CD4-positive, alpha-beta T cell treated with Interleukin-12 subunit alpha and Interleukin-12 subunit beta, for 1 hour (primary cell): ENCODE data around the gene DALRD3.

Experiments
- DNase-seq: peaks from one replicate; pipeline ENCODE4 v3.0.0-alpha.2; 2020

Gene DALRD3

GRCh38 chr3:48974076-48974864 is 44.1 kb downstream of the DALRD3 start:
- no peak for DNase-seq

DNA sequence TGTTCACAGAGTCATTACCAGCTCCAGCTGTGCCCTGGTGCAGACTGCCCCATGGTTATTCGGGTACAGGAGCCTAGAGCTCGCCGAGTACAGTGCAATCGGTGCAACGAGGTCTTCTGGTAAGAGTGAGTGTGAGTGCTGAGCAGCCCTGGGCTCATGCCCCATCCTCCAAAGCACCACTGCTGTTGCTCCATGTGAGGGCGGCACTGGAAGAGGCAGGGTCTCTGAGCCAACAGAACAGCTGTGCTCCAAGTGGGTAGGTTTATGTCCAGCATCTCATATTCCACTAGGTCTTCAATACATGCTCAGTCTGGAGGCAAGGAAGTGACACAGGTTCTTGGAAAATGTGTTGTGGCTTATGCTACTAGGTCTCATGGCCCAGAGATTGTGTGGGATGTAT is 47.8 kb downstream of the DALRD3 start:
- DNase-seq: no peak

DNA sequence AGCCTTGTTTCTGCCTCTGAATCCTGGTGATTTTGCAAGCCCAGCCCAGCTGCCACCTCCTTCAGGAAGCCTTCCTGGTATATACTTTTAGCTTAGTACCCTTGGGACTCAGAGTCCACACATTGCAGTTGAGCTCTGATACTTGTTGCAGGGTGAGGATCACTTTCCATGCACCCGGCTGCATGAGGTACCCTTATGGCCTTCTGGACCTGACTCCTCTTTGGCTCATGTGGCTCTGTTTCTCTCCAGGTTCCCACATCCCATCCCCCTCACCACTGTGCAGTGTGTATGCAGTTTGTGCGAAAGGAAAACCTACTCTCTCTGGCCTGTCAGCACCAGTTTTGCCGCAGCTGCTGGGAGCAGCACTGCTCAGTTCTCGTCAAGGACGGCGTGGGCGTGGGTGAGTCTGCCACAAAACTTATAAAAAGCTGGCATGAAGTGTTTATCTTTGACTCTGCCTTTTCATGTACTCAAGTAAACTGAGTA is 51.5 kb downstream of the DALRD3 start:
- DNase-seq: no peak

DNA sequence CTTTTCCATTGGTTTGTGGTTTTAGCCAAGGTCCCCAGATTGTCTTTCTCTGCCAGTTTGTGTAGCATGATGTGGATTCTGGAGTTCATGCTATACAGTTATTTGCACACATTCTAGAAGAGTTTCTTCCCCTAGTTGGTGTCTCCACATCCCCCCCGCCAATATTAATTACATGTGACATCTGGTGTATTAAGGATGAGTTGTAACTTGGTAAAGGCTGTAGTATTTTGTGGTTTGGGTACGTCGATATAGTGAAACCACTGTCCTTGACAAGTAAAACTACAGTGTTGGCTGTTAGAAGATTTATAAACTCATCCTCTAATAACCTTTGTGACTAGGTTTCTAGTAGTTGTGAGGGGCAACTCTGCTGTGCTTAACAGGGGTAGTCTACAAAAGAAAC is 52.0 kb downstream of the DALRD3 start:
- DNase-seq: no peak
